MCF 10A (cell line): Measurements from ENCODE around the gene PIP4K2A. TPM values are rescaled to one million over a fixed set of nuclear protein-coding genes. Genes with fewer than 3 reads are reported as not detected.

Source experiments
- BruUV-seq: library from RNA; stranded (reverse); fragments of 400-500 nt; replicated peaks from 2 replicates; lab custom pipeline; 2021; lab: Mats Ljungman, UMichigan
- CTCF ChIA-PET: fragments of 300-600 bp; sonication (Branson Sonifier 250); formaldehyde crosslinking; extraction: SDS; loops from one replicate; lab custom pipeline; 2021; ENCODE audit warnings: antibody characterized with exemption, inconsistent platforms; lab: Yijun Ruan, JAX
- POLR2A ChIA-PET: fragments of 300-600, 350-650 bp; sonication (Branson Sonifier 250); formaldehyde crosslinking; extraction: SDS; loops from one replicate; lab custom pipeline; 2020; ENCODE audit warnings: antibody characterized with exemption, inconsistent platforms; lab: Yijun Ruan, JAX
- DNase-seq: peaks from one replicate; pipeline ENCODE4 v3.0.0-alpha.2; 2018; ENCODE audit not compliant: unreplicated experiment
- H3K27ac Mint-ChIP-seq: one replicate; pipeline ENCODE4 v1.8.0; 2022; ENCODE audit warnings: mild to moderate bottlenecking, low read depth, mixed read lengths; ENCODE audit not compliant: unreplicated experiment
- H3K27me3 Mint-ChIP-seq: one replicate; pipeline ENCODE4 v1.8.0; 2022; ENCODE audit warnings: mixed read lengths; ENCODE audit not compliant: insufficient read depth, unreplicated experiment
- H3K36me3 Mint-ChIP-seq: one replicate; pipeline ENCODE4 v1.8.0; 2022; ENCODE audit warnings: mild to moderate bottlenecking, moderate library complexity, mixed read lengths; ENCODE audit not compliant: insufficient read depth, unreplicated experiment
- H3K4me1 Mint-ChIP-seq: one replicate; pipeline ENCODE4 v1.8.0; 2022; ENCODE audit warnings: mixed read lengths; ENCODE audit not compliant: insufficient read depth, unreplicated experiment
- H3K4me3 Mint-ChIP-seq: one replicate; pipeline ENCODE4 v1.8.0; 2022; ENCODE audit warnings: mild to moderate bottlenecking, moderate library complexity, mixed read lengths; ENCODE audit not compliant: unreplicated experiment
- H3K9me3 Mint-ChIP-seq: one replicate; pipeline ENCODE4 v1.8.0; 2022; ENCODE audit warnings: mixed read lengths; ENCODE audit not compliant: unreplicated experiment
- intact Hi-C: fragments of 100-400 bp; cut with micrococcal nuclease; formaldehyde crosslinking; loops from 2 replicates; pipeline ENCODE4 v1.14.1; 2022
- total RNA-seq: library from RNA; stranded (reverse); gene quantifications from 2 replicates; pipeline ENCODE4 v1.2.3, GENCODE V29; 2022
- TF ChIP-seq, protein P1 (sequence below): fragments of 200-600 bp; IDR thresholded peaks from one replicate; pipeline ENCODE4 v1.8.0; 2022; ENCODE audit warnings: antibody characterized with exemption, mild to moderate bottlenecking; ENCODE audit not compliant: unreplicated experiment

PIP4K2A gene
- total RNA-seq, 1 experiment from 2014 or later = 24.2 TPM

- POLR2A ChIA-PET = interaction anchor here (1.8 kb wide), 1 partner anchor 10 kb away, joined by 13 read pairs; no protein-coding TSS in a partner anchor
- peak overlapping the region; percentile 79 for H3K4me3 Mint-ChIP-seq
- CTCF ChIA-PET = interaction anchor here (1.0 kb wide), 1 partner anchor 375 kb away, joined by 3 read pairs; no protein-coding TSS in a partner anchor
- H3K9me3 Mint-ChIP-seq = no peaks in the 10 kb centered on the region
- DNase-seq = no peak
- no peaks in the 10 kb centered on the region for H3K27me3 Mint-ChIP-seq
- peaks cover 31% of the 10 kb centered on the region for H3K4me1 Mint-ChIP-seq
- no TSS peak for BruUV-seq
- intact Hi-C loops = no loop called here
- H3K27ac Mint-ChIP-seq = peak overlapping the region; percentile 88
- TF ChIP-seq, protein P1, sequence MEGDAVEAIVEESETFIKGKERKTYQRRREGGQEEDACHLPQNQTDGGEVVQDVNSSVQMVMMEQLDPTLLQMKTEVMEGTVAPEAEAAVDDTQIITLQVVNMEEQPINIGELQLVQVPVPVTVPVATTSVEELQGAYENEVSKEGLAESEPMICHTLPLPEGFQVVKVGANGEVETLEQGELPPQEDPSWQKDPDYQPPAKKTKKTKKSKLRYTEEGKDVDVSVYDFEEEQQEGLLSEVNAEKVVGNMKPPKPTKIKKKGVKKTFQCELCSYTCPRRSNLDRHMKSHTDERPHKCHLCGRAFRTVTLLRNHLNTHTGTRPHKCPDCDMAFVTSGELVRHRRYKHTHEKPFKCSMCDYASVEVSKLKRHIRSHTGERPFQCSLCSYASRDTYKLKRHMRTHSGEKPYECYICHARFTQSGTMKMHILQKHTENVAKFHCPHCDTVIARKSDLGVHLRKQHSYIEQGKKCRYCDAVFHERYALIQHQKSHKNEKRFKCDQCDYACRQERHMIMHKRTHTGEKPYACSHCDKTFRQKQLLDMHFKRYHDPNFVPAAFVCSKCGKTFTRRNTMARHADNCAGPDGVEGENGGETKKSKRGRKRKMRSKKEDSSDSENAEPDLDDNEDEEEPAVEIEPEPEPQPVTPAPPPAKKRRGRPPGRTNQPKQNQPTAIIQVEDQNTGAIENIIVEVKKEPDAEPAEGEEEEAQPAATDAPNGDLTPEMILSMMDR = no peak
- H3K36me3 Mint-ChIP-seq = no peaks in the 10 kb centered on the region
Measured at GRCh38 chr10:22615101-22615500, 99.3 kb downstream of the PIP4K2A start.

GRCh38 chr10:22613011-22613410 lies 101.4 kb downstream of the PIP4K2A start:
- Mint-ChIP-seq H3K4me3 (no peak overlapping the region), H3K4me1 (peaks cover 16% of the 10 kb centered on the region), H3K36me3 (no peaks in the 10 kb centered on the region), H3K27me3 (no peaks in the 10 kb centered on the region), H3K27ac (no peak overlapping the region), H3K9me3 (no peaks in the 10 kb centered on the region)
- intact Hi-C loops = no loop called here
- TF ChIP-seq, protein P1 = no peak
- ChIA-PET CTCF (interaction anchor here (0.6 kb wide), 1 partner anchor 90 kb away, joined by 3 read pairs; no protein-coding TSS in a partner anchor), POLR2A (no interaction called here)
- DNase-seq = no peak
- BruUV-seq = no TSS peak

GRCh38 chr10:22612318-22612717 lies 102.1 kb downstream of the PIP4K2A start:
- peaks cover 9% of the 10 kb centered on the region for H3K4me1 Mint-ChIP-seq
- no TSS peak for BruUV-seq
- H3K27me3 Mint-ChIP-seq = no peaks in the 10 kb centered on the region
- ChIA-PET POLR2A (no interaction called here), CTCF (interaction anchor here (0.6 kb wide), 1 partner anchor 90 kb away, joined by 3 read pairs; no protein-coding TSS in a partner anchor)
- intact Hi-C loops = no loop called here
- H3K9me3 Mint-ChIP-seq = no peaks in the 10 kb centered on the region
- no peak for DNase-seq
- H3K36me3 Mint-ChIP-seq = peaks cover 2% of the 10 kb centered on the region
- TF ChIP-seq, protein P1 = no peak
- no peak overlapping the region for H3K4me3 Mint-ChIP-seq
- peak overlapping the region; percentile 20 for H3K27ac Mint-ChIP-seq

DNA sequence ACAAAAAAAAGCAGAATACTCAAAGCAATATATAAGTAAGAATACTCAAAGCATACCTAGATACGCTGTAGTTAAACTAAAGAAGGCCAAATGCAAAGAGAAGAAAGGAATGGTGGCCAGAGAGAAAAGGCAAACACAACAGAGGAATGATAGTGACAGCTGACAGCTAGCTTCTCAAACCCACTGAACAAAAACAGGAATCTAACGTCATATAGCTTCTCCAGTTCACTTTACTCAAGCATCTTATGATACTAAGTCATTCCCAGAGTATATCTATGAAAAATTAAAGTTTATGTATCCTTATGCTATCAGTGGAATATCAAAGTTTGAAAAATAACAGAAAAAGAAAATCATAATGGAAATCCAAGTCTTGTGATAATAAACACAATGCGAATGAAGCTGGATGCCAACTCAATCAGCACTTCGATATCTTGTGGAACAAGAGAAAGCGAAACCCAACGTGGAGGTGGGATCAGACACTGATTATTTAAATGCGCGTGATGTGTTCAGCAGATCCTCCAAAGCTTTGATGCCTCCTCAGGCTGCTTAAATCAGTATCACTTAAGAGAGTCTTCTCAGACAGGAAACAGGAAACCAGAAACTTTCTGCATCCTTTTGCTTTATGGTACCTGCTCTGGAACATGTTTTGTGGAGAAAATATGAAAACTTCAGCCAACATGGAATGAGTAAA lies 102.8 kb downstream of the PIP4K2A start:
- no peak for DNase-seq
- H3K27ac Mint-ChIP-seq = no peak overlapping the region
- no TSS peak for BruUV-seq
- H3K4me1 Mint-ChIP-seq = peaks cover 8% of the 10 kb centered on the region
- intact Hi-C loops = no loop called here
- peaks cover 8% of the 10 kb centered on the region for H3K36me3 Mint-ChIP-seq
- no peak overlapping the region for H3K4me3 Mint-ChIP-seq
- POLR2A ChIA-PET = interaction anchor here (1.2 to 1.5 kb wide), 2 partner anchors 9 to 129 kb away, joined by 3 to 8 read pairs; no protein-coding TSS in a partner anchor
- TF ChIP-seq, protein P1 = no peak
- H3K27me3 Mint-ChIP-seq = no peaks in the 10 kb centered on the region
- CTCF ChIA-PET = interaction anchor here (0.6 to 1.5 kb wide), 3 partner anchors 8 to 316 kb away, joined by 3 to 5 read pairs (median 3); no protein-coding TSS in a partner anchor
- H3K9me3 Mint-ChIP-seq = no peaks in the 10 kb centered on the region
